Measurements from ENCODE around the gene ATP11A.
A peak's percentile ranks its signal among the peaks of the same experiment; 100 is the strongest.
"Not testable (repeated sequence)": the region's sequence is repeated elsewhere in the genome, so short reads cannot be mapped to it uniquely, and the experiment has no call there.

ATP11A gene

DNA sequence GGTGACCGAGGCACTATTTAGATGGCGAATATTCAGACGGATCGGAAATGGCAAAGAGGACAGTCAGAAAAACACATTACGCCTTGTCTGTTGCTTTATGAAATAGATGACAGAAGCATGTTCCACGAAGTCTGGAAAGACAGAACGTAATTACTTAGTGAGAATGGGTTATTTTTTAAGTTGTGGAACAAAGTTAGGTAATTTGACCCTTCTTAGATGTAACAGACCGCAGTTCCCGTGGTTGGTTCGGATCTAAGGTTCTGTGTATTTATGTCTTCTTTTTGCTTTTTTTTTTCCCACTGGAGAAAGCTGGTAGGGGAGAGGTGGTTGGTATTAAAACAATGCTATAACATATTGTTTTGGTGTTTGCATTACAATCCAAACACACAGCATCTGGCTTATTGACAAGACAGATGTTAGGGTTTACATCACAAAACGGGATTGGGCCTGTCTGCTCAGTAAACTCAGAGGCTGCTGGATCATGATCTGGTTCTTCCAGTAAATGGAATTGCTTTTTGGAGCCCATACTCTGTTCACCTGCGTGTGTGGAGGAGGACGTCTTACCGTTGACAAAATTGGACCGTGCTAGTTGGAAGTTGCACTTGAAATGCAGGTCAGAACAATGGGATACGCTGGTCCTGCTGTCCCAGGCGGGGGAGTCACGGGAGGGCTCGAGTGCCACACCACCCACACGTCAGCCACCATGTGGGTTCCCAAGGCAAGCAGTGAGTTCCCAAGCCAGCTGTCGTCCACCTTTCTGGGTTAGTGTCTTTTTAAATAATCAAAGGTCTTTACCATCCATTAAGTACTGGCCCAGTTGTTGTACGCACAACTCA lies 13.8 kb downstream of the ATP11A start:
- in situ Hi-C loops (cut with MboI; ENCODE audit: low sequenced_read_pairs): no loop called here
- no peaks in the 10 kb centered on the region for H3K27me3 ChIP-seq (ENCODE audit: low read depth)
- H3K4me3 ChIP-seq: no peak overlapping the region
- H3K4me1 ChIP-seq: no peaks in the 10 kb centered on the region
- DNase-seq (ENCODE audit: low spot score in 2 of 2): no peak
- H3K9me3 ChIP-seq: no peaks in the 10 kb centered on the region
- H3K36me3 ChIP-seq (replicated peaks): no peaks in the 10 kb centered on the region

DNA sequence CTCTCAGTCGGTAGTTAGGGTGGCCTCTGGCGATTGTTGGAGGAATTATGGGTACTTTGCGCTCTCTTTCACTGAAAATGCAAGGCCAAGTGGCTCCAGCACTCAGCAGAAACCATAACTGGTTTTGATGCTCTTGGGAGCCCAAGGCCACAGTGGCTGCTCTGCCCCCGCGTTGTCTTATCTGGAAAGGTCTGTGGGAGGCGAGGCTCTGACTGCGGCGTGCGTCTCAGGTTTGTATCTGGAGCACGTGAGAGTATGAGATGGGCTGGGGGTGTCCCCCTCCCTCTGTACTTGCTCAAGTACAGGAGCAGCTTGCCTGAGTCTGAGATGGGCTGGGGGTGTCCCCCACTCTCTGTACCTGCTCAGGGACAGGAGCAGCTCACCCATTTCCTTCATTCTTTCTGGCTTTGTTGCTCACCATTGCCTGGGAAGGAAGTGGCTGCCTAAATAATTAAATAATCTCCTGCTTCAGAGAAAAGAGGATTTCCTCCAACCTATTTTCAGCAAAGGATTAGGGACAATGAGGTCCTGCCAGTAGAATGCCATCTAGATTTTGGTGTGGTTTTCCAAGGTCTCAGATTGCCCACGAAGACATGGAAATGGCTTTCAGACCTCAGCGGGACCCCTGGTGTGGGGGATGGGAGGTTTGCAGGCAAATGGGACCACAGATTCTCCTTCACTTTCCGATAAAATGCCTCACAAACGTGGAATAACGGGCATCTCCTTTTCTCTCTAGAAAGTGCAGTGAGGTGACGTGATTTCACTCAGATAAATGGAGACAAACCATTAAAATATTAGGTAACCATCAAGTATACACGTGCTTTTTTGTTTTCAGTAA lies 14.7 kb downstream of the ATP11A start:
- DNase-seq (ENCODE audit: low spot score in 2 of 2): no peak
- Histone ChIP-seq H3K36me3 (replicated peaks) (no peaks in the 10 kb centered on the region), H3K4me3 (no peak overlapping the region), H3K27me3 (ENCODE audit: low read depth) (no peaks in the 10 kb centered on the region), H3K4me1 (no peaks in the 10 kb centered on the region), H3K9me3 (no peaks in the 10 kb centered on the region)
- in situ Hi-C loops (cut with MboI; ENCODE audit: low sequenced_read_pairs): no loop called here

DNA sequence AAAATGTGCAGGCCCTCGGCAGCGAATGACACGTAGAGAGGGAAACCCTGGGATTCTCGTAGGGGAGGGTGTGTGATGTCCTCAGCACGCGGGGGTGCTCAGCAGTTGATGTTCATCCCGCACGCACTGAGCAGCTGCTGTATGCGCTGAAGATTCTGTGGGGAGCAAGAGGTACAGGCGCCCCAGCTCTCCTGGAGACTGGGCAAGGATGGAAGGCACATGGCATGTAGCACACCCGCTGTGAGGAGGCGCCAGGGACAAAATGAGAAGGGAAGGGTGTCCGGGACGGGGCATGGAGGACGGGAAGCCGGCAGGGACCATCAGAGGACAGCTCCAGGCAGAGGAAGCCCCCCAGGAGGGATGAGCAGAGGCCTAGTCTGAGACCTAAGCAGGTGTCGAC lies 15.4 kb downstream of the ATP11A start:
- H3K4me3 ChIP-seq: no peak overlapping the region
- H3K9me3 ChIP-seq: no peaks in the 10 kb centered on the region
- H3K4me1 ChIP-seq: no peaks in the 10 kb centered on the region
- no peaks in the 10 kb centered on the region for H3K27me3 ChIP-seq (ENCODE audit: low read depth)
- no peak for DNase-seq (ENCODE audit: low spot score in 2 of 2)
- no peaks in the 10 kb centered on the region for H3K36me3 ChIP-seq (replicated peaks)
- in situ Hi-C loops (cut with MboI; ENCODE audit: low sequenced_read_pairs): no loop called here

DNA sequence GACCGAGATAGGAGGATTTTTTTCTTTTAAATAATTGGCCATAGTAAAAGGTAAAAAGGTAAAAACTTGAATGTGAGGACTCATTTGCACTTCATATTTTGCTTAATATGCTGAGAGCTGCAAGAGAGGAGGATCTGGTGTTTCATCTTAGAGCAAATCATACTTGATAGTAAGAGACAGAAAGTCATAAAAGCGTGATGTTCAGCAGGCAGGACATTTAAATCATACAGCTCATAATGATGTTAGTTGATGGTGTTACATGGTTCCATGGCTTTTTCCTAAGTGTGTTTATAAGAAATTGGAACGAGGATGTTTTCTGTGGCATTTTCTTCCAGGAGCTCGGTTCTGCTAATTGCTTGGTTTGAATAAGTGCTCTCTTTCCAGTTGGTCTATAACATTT lies 16.3 kb downstream of the ATP11A start:
- H3K27me3 ChIP-seq (ENCODE audit: low read depth): no peaks in the 10 kb centered on the region
- in situ Hi-C loops (cut with MboI; ENCODE audit: low sequenced_read_pairs): no loop called here
- H3K9me3 ChIP-seq: no peaks in the 10 kb centered on the region
- DNase-seq (ENCODE audit: low spot score in 2 of 2): no peak
- H3K36me3 ChIP-seq (replicated peaks): no peaks in the 10 kb centered on the region
- H3K4me1 ChIP-seq: no peaks in the 10 kb centered on the region; the same call in 1 of the 2 replicates
- no peak overlapping the region for H3K4me3 ChIP-seq

DNA sequence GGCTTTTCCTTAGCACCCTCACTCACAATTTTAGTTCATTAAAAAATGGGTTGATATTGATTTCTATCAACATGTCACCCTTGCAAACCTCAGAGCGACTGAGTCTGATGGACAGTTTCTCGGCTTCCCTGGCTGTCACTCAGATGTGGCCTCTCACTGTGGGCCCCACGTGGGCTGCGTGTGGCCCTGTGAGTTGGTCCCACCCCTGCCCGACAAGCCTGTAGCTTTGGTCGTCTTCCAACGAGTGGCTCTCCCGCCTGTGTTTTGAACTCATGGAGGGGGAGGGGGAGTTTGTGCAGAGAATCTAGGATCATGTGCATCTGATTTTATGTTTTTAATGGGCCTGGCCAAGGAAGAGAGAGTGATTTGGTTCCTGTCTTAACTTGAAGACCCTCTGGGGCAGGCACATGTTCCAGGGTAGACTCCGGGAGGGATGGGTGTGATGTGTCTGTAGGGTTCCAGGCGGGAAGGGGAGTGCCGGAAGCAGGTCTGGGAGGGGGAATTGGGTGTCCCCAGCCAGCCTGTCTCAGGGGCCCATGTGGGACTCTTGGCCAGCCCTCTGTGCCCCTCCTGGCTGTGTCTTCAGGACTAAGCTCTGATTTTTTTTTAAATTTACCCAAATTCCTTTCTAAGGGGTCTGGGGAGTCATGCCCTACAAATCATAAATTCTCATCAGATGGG lies 18.9 kb downstream of the ATP11A start:
- H3K4me1 ChIP-seq: peaks cover 5% of the 10 kb centered on the region
- H3K36me3 ChIP-seq (replicated peaks): no peaks in the 10 kb centered on the region
- no peak overlapping the region for H3K4me3 ChIP-seq
- in situ Hi-C loops (cut with MboI; ENCODE audit: low sequenced_read_pairs): no loop called here
- H3K9me3 ChIP-seq: no peaks in the 10 kb centered on the region
- no peaks in the 10 kb centered on the region for H3K27me3 ChIP-seq (ENCODE audit: low read depth)
- DNase-seq (ENCODE audit: low spot score in 2 of 2): no peak

DNA sequence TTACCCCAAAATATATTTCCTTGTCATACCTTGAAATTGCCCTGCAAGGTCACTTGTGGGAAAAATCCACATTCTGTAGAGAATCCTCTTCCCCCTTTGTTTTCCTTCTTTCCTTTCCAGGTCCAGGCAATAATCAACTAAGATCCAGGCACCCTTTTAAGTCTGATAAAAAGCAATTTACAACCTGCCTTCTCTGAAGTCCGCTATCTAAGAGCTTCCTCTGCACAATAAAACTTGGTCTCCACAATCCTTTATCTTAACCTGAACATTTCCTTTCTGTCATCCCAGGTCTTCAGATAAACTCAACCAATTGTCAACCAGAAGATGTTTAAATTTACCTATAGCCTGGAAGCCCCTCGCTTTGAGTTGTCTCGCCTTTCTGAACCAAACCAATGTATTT lies 19.5 kb downstream of the ATP11A start:
- H3K4me3 ChIP-seq; H3K36me3 ChIP-seq (replicated peaks); H3K9me3 ChIP-seq; in situ Hi-C loops (cut with MboI; ENCODE audit: low sequenced_read_pairs); H3K27me3 ChIP-seq (ENCODE audit: low read depth); DNase-seq (ENCODE audit: low spot score in 2 of 2); H3K4me1 ChIP-seq: not testable (repeated sequence)

DNA sequence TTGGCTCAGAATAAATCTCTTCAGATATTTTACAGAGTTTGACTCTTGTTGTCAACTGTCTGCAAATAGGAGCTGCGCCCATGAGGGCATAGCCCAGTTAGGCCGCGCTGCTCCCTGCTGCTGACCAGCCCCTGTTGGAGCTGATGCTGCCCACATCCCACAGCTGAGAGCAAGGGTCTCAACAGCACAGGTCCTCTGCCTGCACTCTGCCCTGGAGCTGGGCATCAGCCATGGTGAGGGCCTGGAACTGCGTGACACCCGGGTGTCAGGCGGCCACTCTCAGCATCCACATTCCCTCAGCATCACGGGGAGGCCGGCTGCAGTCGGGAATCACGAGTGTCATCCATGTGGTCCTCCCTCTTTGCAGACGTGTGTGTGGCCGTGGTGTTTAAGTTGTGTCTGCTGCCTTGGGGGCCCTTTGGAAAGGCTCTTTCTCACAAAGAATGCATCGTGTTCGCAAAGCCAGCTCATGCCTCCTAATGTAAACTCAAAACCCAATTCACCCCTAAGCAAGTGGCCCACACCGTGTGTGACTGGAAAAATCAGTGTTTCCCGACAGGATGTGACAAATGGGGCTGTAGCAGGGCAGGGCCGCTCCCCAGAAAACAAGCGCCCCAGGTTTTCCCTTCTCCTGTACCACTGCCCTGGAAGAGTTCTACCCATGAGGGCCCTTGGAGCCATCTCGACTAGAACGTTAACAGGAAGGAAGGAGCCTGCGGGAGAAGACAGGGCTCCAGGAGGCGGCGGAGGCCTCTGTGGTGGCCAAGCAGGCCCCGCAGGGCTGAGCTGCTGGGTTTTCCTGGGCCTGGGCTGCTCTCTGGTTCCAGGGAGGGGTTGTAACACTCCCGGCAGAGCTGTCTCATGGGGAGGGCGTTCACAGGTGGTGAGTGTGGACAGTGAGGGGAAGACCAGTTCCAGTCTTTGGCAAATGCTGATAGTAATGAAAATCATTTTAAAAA lies 20.3 kb downstream of the ATP11A start:
- no peak for DNase-seq (ENCODE audit: low spot score in 2 of 2)
- Histone ChIP-seq H3K4me3 (no peak overlapping the region), H3K4me1 (peaks cover 5% of the 10 kb centered on the region), H3K27me3 (ENCODE audit: low read depth) (no peaks in the 10 kb centered on the region), H3K9me3 (no peaks in the 10 kb centered on the region; the same call in 1 of the 2 replicates), H3K36me3 (replicated peaks) (no peaks in the 10 kb centered on the region)
- in situ Hi-C loops (cut with MboI; ENCODE audit: low sequenced_read_pairs): no loop called here

DNA sequence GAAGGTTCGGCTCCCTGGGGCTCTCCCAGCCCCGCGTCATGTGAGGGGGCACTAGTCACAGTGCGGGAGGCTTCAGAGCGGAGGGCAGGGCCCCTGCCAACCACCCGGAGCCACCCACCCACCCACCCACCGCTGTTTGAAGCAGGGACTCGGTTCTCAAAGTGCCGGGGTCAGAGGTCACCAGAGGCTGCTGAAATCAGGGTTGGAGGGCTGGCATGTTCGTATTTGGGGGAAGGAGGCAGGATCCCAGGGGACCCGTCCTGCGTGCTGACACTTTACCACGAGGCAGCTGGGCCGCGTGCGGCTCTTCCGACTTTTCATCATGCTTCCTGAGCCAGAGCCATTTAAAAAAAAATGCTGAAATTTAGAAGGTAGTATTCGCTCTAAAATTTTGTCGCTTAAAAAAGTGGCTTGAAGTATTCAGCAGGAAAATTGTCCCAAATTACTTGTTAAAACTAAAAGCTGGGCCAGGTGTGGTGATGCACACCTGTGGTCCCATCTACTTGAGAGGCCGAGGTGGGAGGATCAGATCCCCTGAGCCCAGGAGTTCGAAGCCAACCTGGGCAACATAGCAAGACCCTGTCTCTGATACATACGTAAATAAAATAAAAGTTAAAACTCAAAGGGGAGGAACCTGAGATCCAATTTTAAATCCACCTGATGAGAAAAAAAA lies 21.2 kb downstream of the ATP11A start:
- no peak overlapping the region for H3K4me3 ChIP-seq

DNA sequence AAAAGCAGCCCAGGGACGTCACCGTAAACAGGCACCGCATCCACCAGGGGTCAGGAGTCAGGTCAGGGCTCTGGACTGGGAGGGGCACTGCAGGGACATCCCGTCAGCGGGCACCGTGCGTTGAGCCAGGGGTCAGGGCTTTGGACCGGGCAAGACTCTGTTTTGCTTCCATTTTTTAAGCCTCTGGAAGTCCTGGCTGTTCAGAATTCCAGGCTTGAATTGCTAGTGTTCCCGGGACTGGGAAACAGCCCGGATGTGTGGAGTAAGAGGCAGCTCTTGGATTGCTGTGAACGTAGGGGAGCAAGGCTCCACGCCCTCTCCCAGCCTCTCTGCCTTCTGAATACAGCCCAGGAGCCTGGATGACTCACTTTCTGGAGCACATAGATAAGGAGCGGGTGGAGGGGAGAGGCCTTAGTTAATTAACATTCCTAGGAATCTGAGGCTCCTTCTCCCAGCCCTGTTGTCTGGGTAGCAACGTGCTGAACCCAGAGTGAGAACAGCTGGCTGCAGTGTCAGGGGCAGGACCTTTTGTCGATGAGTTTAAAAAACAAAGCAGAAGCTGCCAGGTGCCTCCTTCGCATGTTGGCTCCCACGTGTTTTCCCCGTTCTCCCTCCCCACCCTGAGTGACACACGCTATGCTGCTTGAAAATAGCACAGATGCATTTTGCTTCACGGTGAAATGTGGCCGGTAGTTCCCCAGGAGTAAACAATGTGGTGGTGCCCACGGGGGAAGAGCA lies 21.9 kb downstream of the ATP11A start:
- Histone ChIP-seq H3K4me3 (no peak overlapping the region), H3K4me1 (peaks cover 5% of the 10 kb centered on the region), H3K9me3 (no peaks in the 10 kb centered on the region; the same call in 1 of the 2 replicates), H3K27me3 (ENCODE audit: low read depth) (no peaks in the 10 kb centered on the region), H3K36me3 (replicated peaks) (no peaks in the 10 kb centered on the region)
- in situ Hi-C loops (cut with MboI; ENCODE audit: low sequenced_read_pairs): no loop called here
- peak; percentile 79 to 84 for DNase-seq (ENCODE audit: low spot score in 2 of 2)

More for the DNA sequence above, 21.2 kb downstream of the ATP11A start:
- H3K36me3 ChIP-seq (replicated peaks): no peaks in the 10 kb centered on the region
- H3K9me3 ChIP-seq: no peaks in the 10 kb centered on the region; the same call in 1 of the 2 replicates
- DNase-seq (ENCODE audit: low spot score in 2 of 2): no peak
- in situ Hi-C loops (cut with MboI; ENCODE audit: low sequenced_read_pairs): no loop called here
- peaks cover 5% of the 10 kb centered on the region for H3K4me1 ChIP-seq
- H3K27me3 ChIP-seq (ENCODE audit: low read depth): no peaks in the 10 kb centered on the region

DNA sequence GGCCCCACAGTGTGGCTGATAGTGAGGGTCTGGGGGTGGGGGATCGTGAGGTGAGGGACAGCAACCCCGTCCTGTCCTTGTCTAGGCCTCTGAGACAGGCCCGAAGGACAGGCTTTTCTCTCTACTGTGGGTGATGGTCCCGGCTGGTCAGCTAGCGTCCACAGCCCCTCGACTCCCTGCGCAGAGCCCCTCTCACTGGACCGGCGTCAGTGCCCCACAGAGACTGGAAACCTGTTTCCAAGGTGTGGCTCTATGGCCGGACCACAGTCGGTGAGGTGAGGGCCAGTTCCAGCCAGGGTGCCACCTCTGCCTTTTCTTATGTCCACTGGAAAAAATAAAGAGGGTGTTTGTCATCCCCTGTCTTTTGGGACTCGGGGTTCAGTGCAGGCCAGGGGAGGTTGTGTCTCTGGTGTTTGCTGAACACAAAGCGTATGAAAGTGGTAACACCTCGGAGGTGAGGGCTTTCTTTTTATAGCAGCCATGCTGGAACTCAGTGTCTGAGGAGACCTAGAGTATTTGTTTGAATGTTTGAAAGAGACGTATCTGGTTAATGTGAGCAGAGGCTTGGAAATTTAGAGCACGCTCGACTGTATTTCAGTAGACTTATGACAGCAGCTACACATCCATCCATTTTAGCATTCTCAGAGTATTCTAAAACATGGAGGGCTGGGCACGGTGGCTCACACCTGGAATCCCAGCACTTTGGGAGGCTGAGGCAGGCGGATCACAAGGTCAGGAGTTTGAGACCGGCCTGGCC lies 22.8 kb downstream of the ATP11A start:
- no peaks in the 10 kb centered on the region for H3K36me3 ChIP-seq (replicated peaks)
- in situ Hi-C loops (cut with MboI; ENCODE audit: low sequenced_read_pairs): no loop called here
- no peak overlapping the region for H3K4me3 ChIP-seq
- H3K4me1 ChIP-seq: peaks cover 5% of the 10 kb centered on the region
- DNase-seq (ENCODE audit: low spot score in 2 of 2): no peak
- H3K27me3 ChIP-seq (ENCODE audit: low read depth): no peaks in the 10 kb centered on the region
- H3K9me3 ChIP-seq: no peaks in the 10 kb centered on the region; the same call in 1 of the 2 replicates

DNA sequence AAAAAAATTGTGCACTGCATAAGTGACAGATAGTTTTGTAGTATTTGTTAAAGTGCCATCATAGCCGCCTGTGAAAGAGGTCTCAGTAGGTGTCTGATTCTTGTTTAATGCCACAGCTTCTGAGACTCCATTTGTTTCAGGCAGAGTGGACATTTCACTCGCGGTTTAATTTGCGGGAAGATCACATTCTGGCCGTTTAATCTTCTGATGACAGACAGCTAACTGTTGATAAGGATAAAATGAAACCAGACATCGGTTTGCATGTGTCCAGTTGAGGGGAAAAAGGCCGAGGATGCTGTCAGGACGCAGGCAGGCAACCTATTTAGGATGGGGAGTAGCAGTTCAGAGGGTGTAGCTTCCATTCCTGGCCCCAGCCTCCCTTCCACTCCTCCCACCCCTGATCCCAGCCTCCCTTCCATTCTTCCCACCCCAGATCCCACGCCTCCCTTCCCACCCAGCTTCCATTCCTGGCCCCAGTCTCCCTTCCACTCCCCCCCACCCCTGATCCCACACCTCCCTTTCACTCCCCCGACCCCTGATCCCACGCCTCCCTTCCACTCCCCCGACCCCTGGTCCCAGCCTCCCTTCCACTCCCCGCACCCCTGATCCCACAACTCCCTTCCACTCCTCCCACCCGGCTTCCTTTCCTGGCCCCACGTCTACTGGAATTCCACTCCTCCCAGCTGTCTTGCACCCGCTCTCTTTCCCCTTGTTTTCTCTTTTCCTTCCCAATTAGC lies 23.8 kb downstream of the ATP11A start:
- Histone ChIP-seq H3K27me3 (ENCODE audit: low read depth) (no peaks in the 10 kb centered on the region), H3K4me1 (peaks cover 11% of the 10 kb centered on the region)

More for the DNA sequence above, 23.8 kb downstream of the ATP11A start:
- DNase-seq (ENCODE audit: low spot score in 2 of 2): no peak
- Histone ChIP-seq H3K9me3 (no peaks in the 10 kb centered on the region; the same call in 1 of the 2 replicates), H3K4me3 (no peak overlapping the region), H3K36me3 (replicated peaks) (no peaks in the 10 kb centered on the region)
- in situ Hi-C loops (cut with MboI; ENCODE audit: low sequenced_read_pairs): no loop called here
